HFFc6 (cell line): Measurements from ENCODE around the gene TERB1. TPM values are rescaled to one million over a fixed set of nuclear protein-coding genes. Genes with fewer than 3 reads are reported as not detected.

ENCODE experiments used
- DNase-seq: peaks from one replicate; pipeline ENCODE4 v3.0.0-alpha.2; 2018
- H3K27ac Mint-ChIP-seq: 2 replicates; pipeline ENCODE4 v1.8.0; 2020; ENCODE audit warnings: mild to moderate bottlenecking, mixed read lengths
- H3K27me3 Mint-ChIP-seq: 2 replicates; pipeline ENCODE4 v1.8.0; 2021; ENCODE audit warnings: mild to moderate bottlenecking, moderate library complexity, mixed read lengths; ENCODE audit not compliant: insufficient read depth
- H3K36me3 Mint-ChIP-seq: 2 replicates; pipeline ENCODE4 v1.8.0; 2021; ENCODE audit warnings: low read depth, mixed read lengths
- H3K4me1 Mint-ChIP-seq: 2 replicates; pipeline ENCODE4 v1.8.0; 2020; ENCODE audit warnings: low read depth, mixed read lengths
- H3K4me3 Mint-ChIP-seq: 2 replicates; pipeline ENCODE4 v1.8.0; 2020; ENCODE audit warnings: mild to moderate bottlenecking, moderate library complexity, mixed read lengths
- H3K9me3 Mint-ChIP-seq: 2 replicates; pipeline ENCODE4 v1.8.0; 2020; ENCODE audit warnings: mild to moderate bottlenecking, mixed read lengths
- CTCF ChIP-seq: fragments of 200-600 bp; sonication (generic); IDR thresholded peaks from 2 replicates; pipeline ENCODE4 v1.5.0; 2021; ENCODE audit warnings: antibody characterized with exemption, mild to moderate bottlenecking
- total RNA-seq, 6 experiments: library from RNA; stranded (reverse); fragmentation: NEBNext Ultra II Directional; extraction: Animal tissue kit (Norgen Biotek cat#: 25700); gene quantifications; 2 replicates in 1 of 6; 3 replicates in 5 of 6; pipeline ENCODE4 v1.2.3, GENCODE V29; 2021

The TERB1 gene
- total RNA-seq, 6 experiments from 2014 or later, result not detected

- H3K9me3 Mint-ChIP-seq, result no peaks in the 10 kb centered on the region; the same call in 1 of the 2 replicates
- peaks cover 33% of the 10 kb centered on the region for H3K4me1 Mint-ChIP-seq
- TF ChIP-seq CTCF, result no peak
- peak overlapping the region; percentile 83 for H3K4me3 Mint-ChIP-seq
- peaks cover 1% of the 10 kb centered on the region for H3K27me3 Mint-ChIP-seq
- H3K36me3 Mint-ChIP-seq, result peaks cover 27% of the 10 kb centered on the region
- no peak for DNase-seq
- H3K27ac Mint-ChIP-seq, result peak overlapping the region; percentile 75
Observed at GRCh38 chr16:66752379-66752778, 49.0 kb downstream of the TERB1 start.

GRCh38 chr16:66751992-66752322 lies 49.4 kb downstream of the TERB1 start:
- H3K4me3 Mint-ChIP-seq, result peak overlapping the region; percentile 83
- H3K4me1 Mint-ChIP-seq, result peaks cover 33% of the 10 kb centered on the region
- no peaks in the 10 kb centered on the region; the same call in 1 of the 2 replicates for H3K9me3 Mint-ChIP-seq
- peaks cover 27% of the 10 kb centered on the region for H3K36me3 Mint-ChIP-seq
- peak overlapping the region; percentile 75 for H3K27ac Mint-ChIP-seq
- no peak for DNase-seq
- TF ChIP-seq CTCF, result peak; percentile 12; the same call in 1 of the 2 replicates
- H3K27me3 Mint-ChIP-seq, result peaks cover 1% of the 10 kb centered on the region

GRCh38 chr16:66751303-66751991 lies 49.9 kb downstream of the TERB1 start, which contains the start of gene DYNC1LI2:
Gene DYNC1LI2 (minus strand): TSS chr16:66751609. CDS start chr16:66751591, 18 bp downstream.
- TF ChIP-seq CTCF, result peak; percentile 82
- Mint-ChIP-seq H3K9me3 (no peaks in the 10 kb centered on the region; the same call in 1 of the 2 replicates), H3K27ac (peak within 1 kb of the TSS; percentile 79), H3K4me1 (peaks cover 33% of the 10 kb centered on the region), H3K27me3 (peaks cover 1% of the 10 kb centered on the region), H3K36me3 (peaks cover 27% of the 10 kb centered on the region), H3K4me3 (peak within 1 kb of the TSS; percentile 95)
- DNase-seq, result peak; percentile 56

- H3K27me3 Mint-ChIP-seq, result peaks cover 1% of the 10 kb centered on the region
- peak overlapping the region; percentile 95 for H3K4me3 Mint-ChIP-seq
Observed at GRCh38 chr16:66751053-66751302, 50.4 kb downstream of the TERB1 start.

GRCh38 chr16:66750279-66751052 lies 50.9 kb downstream of the TERB1 start:
- no peak for DNase-seq
- peak overlapping the region; percentile 95 for H3K4me3 Mint-ChIP-seq
- no peaks in the 10 kb centered on the region; the same call in 1 of the 2 replicates for H3K9me3 Mint-ChIP-seq
- no peak for TF ChIP-seq CTCF
- H3K27ac Mint-ChIP-seq, result peak overlapping the region; percentile 59
- peaks cover 31% of the 10 kb centered on the region for H3K36me3 Mint-ChIP-seq
- H3K27me3 Mint-ChIP-seq, result no peaks in the 10 kb centered on the region; the same call in none of the 2 replicates
- peaks cover 33% of the 10 kb centered on the region for H3K4me1 Mint-ChIP-seq

More at GRCh38 chr16:66751053-66751302, 50.4 kb downstream of the TERB1 start:
- DNase-seq, result no peak
- TF ChIP-seq CTCF, result no peak
- peaks cover 31% of the 10 kb centered on the region for H3K36me3 Mint-ChIP-seq
- H3K27ac Mint-ChIP-seq, result peak overlapping the region; percentile 79
- H3K9me3 Mint-ChIP-seq, result no peaks in the 10 kb centered on the region; the same call in 1 of the 2 replicates
- peaks cover 33% of the 10 kb centered on the region for H3K4me1 Mint-ChIP-seq
